Stimulated activated effector memory CD8-positive, alpha-beta T cell treated with anti-CD3 and anti-CD28 coated beads, Interleukin-12 subunit alpha, Interleukin-12 subunit beta, amount 100 ng/mL, for 72 hours (primary cell): Measurements from ENCODE around the gene MALAT1.

Experiments
- ATAC-seq: fragments of 150-1000 bp; cut with Tn5 transposase; 2 replicates; pipeline ENCODE4 v1.10.0; 2021
- DNase-seq, 2 donors: peaks; one replicate each; pipeline ENCODE4 v3.0.0; 2021 to 2022; ENCODE audit warnings: low spot score in 2 of 2
- H3K27ac Mint-ChIP-seq: one replicate; pipeline ENCODE4 v1.8.0; 2022; ENCODE audit warnings: mild to moderate bottlenecking, mixed read lengths
- H3K36me3 Mint-ChIP-seq: one replicate; pipeline ENCODE4 v1.8.0; 2022; ENCODE audit warnings: mild to moderate bottlenecking, mixed read lengths
- H3K4me1 Mint-ChIP-seq: one replicate; pipeline ENCODE4 v1.8.0; 2022; ENCODE audit warnings: mixed read lengths
- H3K4me3 Mint-ChIP-seq: one replicate; pipeline ENCODE4 v1.8.0; 2022; ENCODE audit warnings: mild to moderate bottlenecking, mixed read lengths
- H3K9me3 Mint-ChIP-seq: one replicate; pipeline ENCODE4 v1.8.0; 2022; ENCODE audit warnings: mixed read lengths

MALAT1 gene

DNA sequence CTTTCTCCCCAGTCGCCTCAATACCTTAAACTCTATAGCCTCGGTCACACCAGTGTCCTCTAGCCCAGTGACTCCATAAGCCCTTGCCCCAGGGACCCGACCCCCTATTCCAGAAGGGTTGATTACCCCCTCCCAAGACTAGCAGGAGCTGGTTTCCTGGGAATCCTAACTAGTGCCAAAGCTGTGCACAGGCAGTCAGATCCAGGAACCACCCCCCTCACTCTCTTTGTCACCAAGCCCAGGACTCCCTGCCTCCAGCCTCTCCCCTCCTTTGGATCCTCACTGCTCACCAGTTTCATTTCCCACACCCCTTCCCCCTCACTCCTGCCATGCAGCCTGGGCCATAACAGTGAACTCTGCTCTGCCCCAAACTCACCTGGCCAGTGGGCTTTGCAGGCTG lies 49.5 kb downstream of the MALAT1 start:
- Mint-ChIP-seq H3K4me1 (peaks cover 76% of the 10 kb centered on the region), H3K4me3 (peak overlapping the region; percentile 75), H3K9me3 (no peaks in the 10 kb centered on the region), H3K27ac (peak overlapping the region; percentile 62), H3K36me3 (peaks cover 53% of the 10 kb centered on the region)
- ATAC-seq: no peak
- no peak for DNase-seq

DNA sequence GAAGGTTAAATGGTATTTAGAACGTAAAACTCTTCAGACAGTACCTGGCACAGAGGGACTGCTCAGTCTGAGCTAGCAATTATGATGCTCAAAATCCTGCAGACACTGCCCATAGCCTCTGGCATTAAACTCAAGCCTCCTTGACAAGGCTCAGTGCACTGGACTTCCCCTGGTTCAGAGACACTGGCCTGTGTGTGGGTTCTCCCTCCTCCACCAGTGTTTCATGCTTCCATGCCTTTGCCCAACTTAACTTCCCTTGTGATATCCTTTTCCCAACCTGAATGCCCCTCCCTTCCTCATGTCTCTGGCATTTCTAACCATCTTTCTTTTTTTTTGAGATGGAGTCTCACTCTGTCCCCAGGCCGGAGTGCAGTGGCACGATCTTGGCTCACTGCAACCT lies 50.3 kb downstream of the MALAT1 start:
- H3K9me3 Mint-ChIP-seq: no peaks in the 10 kb centered on the region
- H3K4me1 Mint-ChIP-seq: peaks cover 73% of the 10 kb centered on the region
- H3K27ac Mint-ChIP-seq: no peak overlapping the region
- no peak for DNase-seq
- no peak for ATAC-seq
- H3K4me3 Mint-ChIP-seq: no peak overlapping the region
- H3K36me3 Mint-ChIP-seq: peaks cover 50% of the 10 kb centered on the region

DNA sequence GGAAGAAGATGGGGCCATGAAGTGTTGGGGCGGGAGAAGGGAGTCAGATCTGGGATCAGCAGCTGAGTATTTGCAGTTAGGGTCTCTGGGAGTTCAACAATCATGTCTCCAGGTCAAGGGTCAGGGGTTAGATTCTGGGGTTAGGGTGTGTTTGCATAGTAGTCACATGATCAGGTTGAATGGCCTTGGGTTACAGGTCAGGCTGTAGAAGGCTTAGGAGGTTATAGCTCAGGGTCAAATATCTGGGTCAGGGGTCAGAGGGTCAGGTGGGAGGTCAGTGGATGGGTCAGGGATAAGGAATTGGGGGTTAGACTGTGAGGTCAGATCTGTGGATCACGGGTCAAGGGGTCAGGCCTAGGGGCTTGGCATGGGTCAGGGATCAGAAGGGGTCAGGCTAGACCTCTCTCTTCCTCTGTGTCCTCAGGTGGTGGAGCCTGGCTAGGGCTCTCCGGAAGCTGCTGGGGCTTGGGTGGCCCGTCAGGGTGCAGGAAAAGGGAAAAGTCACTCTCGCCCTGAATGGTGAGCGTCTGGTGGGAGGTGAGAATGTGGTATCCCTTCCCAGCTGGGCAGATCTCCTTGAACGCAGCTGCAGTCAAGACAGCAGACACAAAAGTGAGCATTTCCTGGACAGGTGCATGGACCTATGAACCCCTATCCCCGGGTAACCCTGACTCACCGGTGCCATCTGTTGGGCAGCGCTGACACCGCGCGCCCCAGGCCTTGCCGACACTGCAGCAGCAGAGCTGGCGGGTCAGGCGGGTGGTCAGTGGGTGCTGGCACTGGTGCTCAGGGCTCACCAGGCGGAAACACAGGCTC lies 52.9 kb downstream of the MALAT1 start:
- Mint-ChIP-seq H3K9me3 (no peaks in the 10 kb centered on the region), H3K36me3 (peaks cover 43% of the 10 kb centered on the region), H3K27ac (peak overlapping the region; percentile 79), H3K4me3 (no peak overlapping the region), H3K4me1 (peaks cover 74% of the 10 kb centered on the region)
- peak; percentile 47 to 82 for DNase-seq
- peak; percentile 54 for ATAC-seq

DNA sequence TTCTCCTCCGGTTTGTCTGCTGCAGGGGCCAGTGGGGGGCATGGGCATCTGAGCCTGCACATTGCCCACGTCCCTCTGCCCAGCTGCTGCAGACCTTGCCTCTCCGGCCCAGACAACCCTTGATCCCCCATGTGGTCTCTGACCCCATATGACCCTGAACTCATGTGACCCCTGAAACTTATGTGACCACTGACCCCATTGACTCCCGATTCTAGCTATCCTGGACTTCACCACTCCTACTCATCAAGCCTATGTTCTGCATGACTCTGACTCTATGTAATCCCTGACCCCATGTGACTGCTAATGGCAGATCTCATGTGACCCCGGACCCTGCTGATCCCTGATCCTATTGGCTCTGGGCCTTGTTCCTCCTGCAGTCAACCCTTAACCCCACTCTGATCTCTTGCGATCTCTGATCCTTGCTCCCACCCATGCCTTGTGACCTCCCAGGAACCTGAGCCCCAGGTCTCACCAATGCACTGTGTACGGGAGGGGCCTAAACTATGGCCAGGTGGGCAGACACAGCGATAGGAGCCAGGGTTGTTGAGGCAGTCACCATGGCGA lies 53.6 kb downstream of the MALAT1 start:
- Mint-ChIP-seq H3K4me1 (peaks cover 76% of the 10 kb centered on the region), H3K36me3 (peaks cover 43% of the 10 kb centered on the region), H3K9me3 (no peaks in the 10 kb centered on the region), H3K27ac (peak overlapping the region; percentile 79), H3K4me3 (no peak overlapping the region)
- ATAC-seq (no peak), DNase-seq (no peak)

DNA sequence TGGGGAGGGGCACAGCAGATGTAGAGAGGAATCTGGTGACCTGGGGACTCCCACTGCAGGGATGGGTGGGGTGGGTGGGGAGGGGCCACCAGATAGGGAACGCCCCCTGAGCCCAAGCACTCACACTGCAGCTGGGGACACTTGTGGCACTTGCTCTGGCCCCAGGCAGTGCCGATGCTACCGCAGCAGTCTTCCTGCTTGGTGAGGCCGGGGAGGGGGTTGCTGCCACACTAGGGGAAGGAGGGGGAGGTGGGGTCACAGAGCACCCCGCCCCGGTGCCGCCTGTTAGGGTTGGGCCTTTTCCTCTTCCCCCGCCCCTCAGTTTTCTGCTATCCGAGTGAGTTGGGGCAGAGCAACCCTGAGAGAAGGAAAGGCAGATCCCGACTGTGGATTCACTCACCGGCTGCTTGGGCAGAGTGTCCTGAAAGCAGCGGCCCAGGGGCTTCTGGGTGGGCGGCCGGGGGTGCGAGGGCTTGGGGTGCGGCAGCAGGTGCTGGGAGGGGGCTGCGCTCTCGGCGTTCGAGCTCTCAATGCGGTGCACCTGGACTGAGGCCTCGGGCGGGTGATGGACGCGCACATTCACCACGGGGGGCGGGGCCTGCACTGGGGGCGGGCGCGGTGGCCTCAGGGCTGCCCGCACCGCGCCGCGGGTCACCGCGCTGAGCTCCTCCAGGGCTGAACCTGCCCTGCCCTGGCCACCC lies 54.6 kb downstream of the MALAT1 start:
- Mint-ChIP-seq H3K36me3 (peaks cover 40% of the 10 kb centered on the region), H3K27ac (no peak overlapping the region), H3K4me1 (peaks cover 67% of the 10 kb centered on the region), H3K4me3 (peak overlapping the region; percentile 75), H3K9me3 (no peaks in the 10 kb centered on the region)
- DNase-seq: no peak
- peak; percentile 58 for ATAC-seq

DNA sequence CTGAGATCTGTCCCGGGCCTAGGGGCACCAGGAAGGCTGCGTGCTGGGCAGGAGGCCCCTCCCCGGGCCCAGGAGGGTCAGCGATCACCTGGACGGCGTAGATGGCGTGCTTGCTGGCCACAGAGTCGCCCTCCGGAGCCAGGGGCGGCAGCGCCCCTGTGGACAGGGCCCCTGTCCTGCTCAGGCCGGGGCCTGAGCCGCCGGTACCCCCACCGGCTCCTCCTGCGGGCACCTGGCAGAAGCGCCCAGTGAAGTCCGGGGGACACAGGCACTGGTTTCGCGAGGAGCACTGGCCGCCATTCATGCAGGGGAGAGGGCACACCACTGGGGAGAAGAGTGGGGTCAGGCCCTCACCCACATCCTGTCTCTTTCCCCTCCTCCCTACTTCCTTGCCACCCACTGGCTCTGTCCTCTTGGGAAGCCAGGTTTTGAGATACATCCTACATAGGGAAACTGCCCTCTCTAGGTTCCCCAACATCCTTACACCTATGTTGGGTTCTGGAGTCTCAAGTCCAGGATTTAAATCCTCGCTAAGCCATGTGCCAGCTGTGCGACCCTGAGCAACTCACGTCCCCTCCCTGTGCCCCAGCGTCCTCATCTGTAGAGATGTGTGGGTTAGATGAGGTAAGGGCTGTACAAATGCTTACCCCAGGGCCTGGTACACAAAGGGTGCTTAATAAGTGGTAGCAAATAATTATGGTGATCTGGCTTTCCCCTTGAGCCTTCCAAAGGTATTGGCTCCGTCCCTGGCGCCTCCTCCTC lies 55.4 kb downstream of the MALAT1 start:
- peak overlapping the region; percentile 75 for H3K4me3 Mint-ChIP-seq
- no peaks in the 10 kb centered on the region for H3K9me3 Mint-ChIP-seq

DNA sequence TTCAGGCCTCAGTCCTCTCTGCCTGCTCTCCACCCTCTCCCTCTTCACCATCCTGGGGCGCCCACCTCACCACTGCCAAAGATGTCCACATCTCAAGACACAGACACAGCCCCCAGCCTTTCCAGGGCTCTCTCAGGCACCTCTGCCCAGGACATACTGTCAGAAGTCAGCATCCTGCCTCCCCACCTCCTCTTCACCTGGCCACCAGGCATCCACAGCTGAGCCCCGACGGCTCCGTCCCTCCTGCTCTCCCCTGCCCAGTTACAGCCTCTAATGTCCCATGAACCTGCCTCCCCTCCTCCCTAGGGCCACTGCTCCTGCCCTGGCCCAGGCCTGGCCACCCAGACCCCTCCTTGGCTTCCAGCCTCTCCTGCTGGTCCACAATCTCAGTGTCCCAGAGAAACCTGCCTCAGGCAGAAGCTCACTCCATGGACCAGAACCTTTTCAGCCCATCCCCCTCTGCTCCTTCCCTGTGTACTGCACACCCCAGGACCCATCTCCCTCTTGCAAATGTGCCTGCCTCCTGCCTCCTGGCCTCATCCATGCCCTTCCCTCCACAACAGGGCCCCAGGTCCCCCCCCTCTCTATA lies 56.1 kb downstream of the MALAT1 start:
- H3K4me3 Mint-ChIP-seq: peak overlapping the region; percentile 75
- H3K9me3 Mint-ChIP-seq: no peaks in the 10 kb centered on the region
- peaks cover 72% of the 10 kb centered on the region for H3K4me1 Mint-ChIP-seq
- peak overlapping the region; percentile 90 for H3K27ac Mint-ChIP-seq
- H3K36me3 Mint-ChIP-seq: peaks cover 28% of the 10 kb centered on the region
- ATAC-seq (no peak), DNase-seq (no peak)

More for the DNA sequence above, 55.4 kb downstream of the MALAT1 start:
- no peak for ATAC-seq
- Mint-ChIP-seq H3K4me1 (peaks cover 66% of the 10 kb centered on the region), H3K27ac (peak overlapping the region; percentile 90), H3K36me3 (peaks cover 32% of the 10 kb centered on the region)
- no peak for DNase-seq

DNA sequence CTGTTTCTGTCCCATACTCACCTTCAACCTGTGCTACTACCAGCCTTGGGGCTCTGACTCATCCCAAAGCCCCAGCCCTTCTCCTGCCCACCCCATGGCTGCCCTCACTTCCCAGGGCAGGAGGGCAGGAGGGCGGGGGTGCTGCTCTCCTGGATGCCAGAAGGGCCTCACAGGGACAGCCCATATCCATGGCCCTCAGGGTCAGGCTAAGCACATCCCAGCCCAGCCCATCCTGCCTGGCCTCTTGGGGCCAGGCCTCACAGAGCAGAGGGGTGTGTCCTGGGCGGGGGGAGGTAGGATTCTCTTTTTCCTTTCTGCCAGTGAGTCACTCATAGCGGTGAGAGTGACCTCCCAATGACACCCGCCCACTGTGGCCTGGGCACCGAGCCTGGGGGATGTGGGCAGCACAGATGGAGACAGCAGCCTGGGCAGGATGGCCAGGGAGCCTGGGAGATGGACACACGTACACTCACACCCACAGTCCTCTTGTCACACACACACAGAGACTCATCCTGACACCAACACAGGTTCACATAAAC lies 56.9 kb downstream of the MALAT1 start:
- Mint-ChIP-seq H3K4me1 (peaks cover 80% of the 10 kb centered on the region), H3K9me3 (no peaks in the 10 kb centered on the region)
- ATAC-seq: peak; percentile 46

More for the DNA sequence above, 56.9 kb downstream of the MALAT1 start:
- DNase-seq: no peak
- H3K4me3 Mint-ChIP-seq: peak overlapping the region; percentile 75
- peaks cover 20% of the 10 kb centered on the region for H3K36me3 Mint-ChIP-seq
- H3K27ac Mint-ChIP-seq: peak overlapping the region; percentile 90
